ENCODE data around the gene POP4.

The POP4 gene

GRCh38 chr19:29618871-29619270 is 12.8 kb downstream of the POP4 start:
- Histone ChIP-seq H2AFZ (ENCODE audit: low read length) (no peak overlapping the region), H3K27ac (ENCODE audit: low read length) (no peak overlapping the region), H3K9me2 (replicated peaks; ENCODE audit: insufficient read depth, low read length) (no peaks in the 10 kb centered on the region), H3K4me3 (ENCODE audit: low read length) (no peak overlapping the region), H3K4me1 (ENCODE audit: low read length) (no peaks in the 10 kb centered on the region), H3K9ac (ENCODE audit: low read length) (no peak overlapping the region), H3F3A (ENCODE audit: insufficient read depth, low read length) (no peaks in the 10 kb centered on the region), H3K27me3 (replicated peaks; ENCODE audit: insufficient read depth, low read length) (peaks cover 9% of the 10 kb centered on the region; the same call in 1 of the 2 replicates), H3K4me2 (ENCODE audit: low read depth, low read length) (no peak overlapping the region), H3K36me3 (replicated peaks; ENCODE audit: insufficient read depth, low read length) (no peaks in the 10 kb centered on the region; the same call in 1 of the 2 replicates), H3K9me3 (replicated peaks; ENCODE audit: insufficient read depth, low read length) (no peaks in the 10 kb centered on the region), H3K79me2 (ENCODE audit: low read length) (no peaks in the 10 kb centered on the region), H4K20me1 (ENCODE audit: insufficient read depth, low read length) (no peaks in the 10 kb centered on the region)
- no peak for TF ChIP-seq CTCF (IDR thresholded peaks at IDR 0.05; ENCODE audit: low read length)
- no peak for TF ChIP-seq EZH2phosphoT487 (IDR thresholded peaks at IDR 0.05; ENCODE audit: low read length)
- no peak for TF ChIP-seq EZH2 (optimal IDR thresholded peaks at IDR 0.05; ENCODE audit: low read depth, low read length)
- DNase-seq, result no peak

- H3F3A ChIP-seq (ENCODE audit: insufficient read depth, low read length), result no peaks in the 10 kb centered on the region
- no peaks in the 10 kb centered on the region for H3K9me3 ChIP-seq (replicated peaks; ENCODE audit: insufficient read depth, low read length)
- no peak overlapping the region for H3K4me2 ChIP-seq (ENCODE audit: low read depth, low read length)
- no peaks in the 10 kb centered on the region for H3K9me2 ChIP-seq (replicated peaks; ENCODE audit: insufficient read depth, low read length)
- no peaks in the 10 kb centered on the region for H4K20me1 ChIP-seq (ENCODE audit: insufficient read depth, low read length)
- no peak overlapping the region for H2AFZ ChIP-seq (ENCODE audit: low read length)
- no peak overlapping the region for H3K27ac ChIP-seq (ENCODE audit: low read length)
- no peaks in the 10 kb centered on the region for H3K79me2 ChIP-seq (ENCODE audit: low read length)
- H3K9ac ChIP-seq (ENCODE audit: low read length), result no peak overlapping the region
- DNase-seq, result no peak
- H3K4me3 ChIP-seq (ENCODE audit: low read length), result no peak overlapping the region
- no peaks in the 10 kb centered on the region for H3K36me3 ChIP-seq (replicated peaks; ENCODE audit: insufficient read depth, low read length)
- TF ChIP-seq EZH2phosphoT487 (IDR thresholded peaks at IDR 0.05; ENCODE audit: low read length), result no peak
- TF ChIP-seq CTCF (IDR thresholded peaks at IDR 0.05; ENCODE audit: low read length), result no peak
- no peak for TF ChIP-seq EZH2 (optimal IDR thresholded peaks at IDR 0.05; ENCODE audit: low read depth, low read length)
- no peaks in the 10 kb centered on the region for H3K4me1 ChIP-seq (ENCODE audit: low read length)
- H3K27me3 ChIP-seq (replicated peaks; ENCODE audit: insufficient read depth, low read length), result peaks cover 9% of the 10 kb centered on the region; the same call in 1 of the 2 replicates
Observed at GRCh38 chr19:29620931-29621351, 14.9 kb downstream of the POP4 start.

GRCh38 chr19:29622166-29623070 is 16.3 kb downstream of the POP4 start:
- Histone ChIP-seq H3K4me3 (ENCODE audit: low read length) (peak overlapping the region; percentile 6; the same call in 1 of the 2 replicates), H3K79me2 (ENCODE audit: low read length) (no peaks in the 10 kb centered on the region), H2AFZ (ENCODE audit: low read length) (peak overlapping the region; percentile 59), H3F3A (ENCODE audit: insufficient read depth, low read length) (no peaks in the 10 kb centered on the region), H3K27ac (ENCODE audit: low read length) (no peak overlapping the region), H3K4me2 (ENCODE audit: low read depth, low read length) (peak overlapping the region; percentile 62), H3K4me1 (ENCODE audit: low read length) (no peaks in the 10 kb centered on the region), H3K36me3 (replicated peaks; ENCODE audit: insufficient read depth, low read length) (no peaks in the 10 kb centered on the region), H3K27me3 (replicated peaks; ENCODE audit: insufficient read depth, low read length) (peaks cover 9% of the 10 kb centered on the region; the same call in 1 of the 2 replicates), H4K20me1 (ENCODE audit: insufficient read depth, low read length) (no peaks in the 10 kb centered on the region), H3K9me2 (replicated peaks; ENCODE audit: insufficient read depth, low read length) (no peaks in the 10 kb centered on the region), H3K9me3 (replicated peaks; ENCODE audit: insufficient read depth, low read length) (no peaks in the 10 kb centered on the region), H3K9ac (ENCODE audit: low read length) (no peak overlapping the region)
- peak; percentile 34 for DNase-seq
- TF ChIP-seq EZH2 (optimal IDR thresholded peaks at IDR 0.05; ENCODE audit: low read depth, low read length), result no peak
- TF ChIP-seq EZH2phosphoT487 (IDR thresholded peaks at IDR 0.05; ENCODE audit: low read length), result no peak
- TF ChIP-seq CTCF (IDR thresholded peaks at IDR 0.05; ENCODE audit: low read length), result no peak

All from MM.1S (cell line).